ENCODE results near the gene POT1.

POT1 gene

DNA sequence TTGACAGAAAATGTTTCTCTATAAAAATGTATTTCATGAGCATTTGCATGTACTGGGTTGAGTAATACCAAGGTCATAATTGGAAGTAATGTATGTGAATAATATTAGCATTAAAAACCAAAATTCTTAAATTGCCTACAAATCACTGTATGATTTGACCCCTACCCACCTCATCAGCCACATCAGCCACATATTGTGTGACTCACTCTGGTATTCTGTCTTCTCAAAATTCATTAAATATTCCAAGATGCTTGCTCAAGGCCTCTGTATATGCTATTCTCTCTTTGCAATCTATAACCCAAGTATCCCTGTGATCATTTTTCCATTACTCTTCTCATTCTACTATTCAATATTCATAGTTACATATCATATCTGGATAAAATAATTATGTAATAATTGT is 21.4 kb downstream of the POT1 start:
- DNase-seq: no peak

DNA sequence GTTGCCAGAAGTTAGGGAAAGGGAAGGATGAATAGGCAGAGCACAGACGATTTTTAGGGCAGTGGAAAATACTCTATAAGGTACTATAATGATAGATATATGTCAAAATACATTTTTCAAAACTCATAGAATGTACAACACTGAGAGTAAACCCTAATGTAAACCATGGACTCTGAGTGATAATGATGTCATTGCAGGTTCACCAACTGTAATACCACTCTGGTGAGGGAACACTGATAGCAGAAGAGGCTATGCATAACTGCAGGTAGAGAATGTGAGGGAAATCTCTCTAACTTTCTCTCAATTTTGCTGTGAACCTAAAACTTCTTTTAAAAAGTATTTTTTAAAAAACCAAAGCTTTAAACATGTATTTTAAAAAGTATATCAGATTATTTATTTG is 22.1 kb downstream of the POT1 start:
- no peak for DNase-seq

DNA sequence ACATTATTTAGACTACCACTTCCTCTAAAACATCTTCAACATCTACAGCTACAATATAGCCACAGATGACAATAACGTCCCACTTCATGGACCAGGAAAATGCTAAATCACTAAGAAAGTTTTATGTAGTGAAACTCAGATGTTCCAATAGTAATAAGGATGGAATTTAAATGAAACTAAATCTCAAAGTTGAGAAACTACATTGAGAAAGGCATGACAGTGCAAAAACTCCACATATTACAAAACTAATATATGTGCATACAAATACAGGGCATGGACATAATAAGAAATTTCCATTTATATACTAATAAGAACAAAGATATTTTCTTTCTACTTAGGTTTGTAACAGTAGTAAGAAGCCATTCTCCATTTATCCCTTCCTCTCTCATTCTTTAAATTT is 31.1 kb downstream of the POT1 start:
- DNase-seq: no peak

GRCh38 chr7:124896001-124896400 is 33.6 kb downstream of the POT1 start:
- no peak for DNase-seq

DNA sequence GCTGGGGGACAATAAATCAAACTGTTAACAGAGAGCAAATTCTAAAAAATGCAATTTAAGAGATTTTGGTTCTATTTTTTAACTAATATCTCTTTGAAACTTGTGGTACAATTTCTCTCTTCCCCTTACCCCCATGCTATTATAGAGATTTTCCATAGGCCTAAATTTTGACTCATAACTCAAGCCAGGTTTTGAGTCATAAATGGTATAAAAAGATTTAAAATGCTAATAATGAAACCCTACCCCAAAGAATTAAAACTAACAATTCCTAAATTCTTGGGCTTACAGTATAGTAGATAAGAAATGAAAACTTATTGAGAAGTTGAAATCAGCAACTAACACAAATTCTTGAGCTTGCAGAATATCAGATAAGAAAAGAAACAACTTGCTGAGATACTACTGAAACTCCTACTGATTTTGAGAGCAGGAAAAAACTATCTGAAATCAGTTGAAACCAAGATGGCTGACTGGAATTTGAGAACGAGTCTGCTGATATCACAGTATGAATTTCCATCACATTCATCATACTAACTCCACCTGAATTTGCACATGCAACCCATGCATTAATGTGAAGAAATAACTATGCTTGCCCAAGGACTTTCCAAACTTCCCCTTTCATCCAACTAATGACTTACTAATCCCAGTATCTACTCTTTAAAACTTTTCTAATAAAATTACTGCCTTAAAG is 36.3 kb downstream of the POT1 start:
- DNase-seq: no peak

GRCh38 chr7:124887247-124887646 is 42.4 kb downstream of the POT1 start:
- DNase-seq: no peak

- no peak for DNase-seq
Measured at GRCh38 chr7:124881981-124882380, 47.6 kb downstream of the POT1 start.

GRCh38 chr7:124879771-124880170 is 49.9 kb downstream of the POT1 start:
- DNase-seq: no peak

DNA sequence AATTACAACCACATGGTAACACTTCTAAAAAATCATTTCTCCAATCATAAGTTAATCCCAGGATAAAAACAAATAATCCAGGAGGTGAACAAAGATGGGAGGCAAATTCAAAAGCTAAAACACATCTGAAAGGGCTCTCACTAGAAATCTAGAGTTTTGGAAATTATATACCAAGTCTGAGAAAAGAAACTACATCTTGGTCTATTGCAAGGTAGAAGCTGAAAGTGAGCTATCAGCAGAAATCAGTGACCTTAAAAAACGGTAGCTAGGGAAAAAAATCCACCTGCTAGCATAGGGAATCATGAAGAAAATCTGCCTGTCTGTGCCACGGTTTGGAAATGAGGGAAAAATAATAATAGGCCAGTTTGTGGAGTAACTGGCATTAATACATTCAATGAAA is 50.5 kb downstream of the POT1 start:
- DNase-seq: no peak

- DNase-seq: no peak
Measured at GRCh38 chr7:124874644-124875163, 54.9 kb downstream of the POT1 start.

DNA sequence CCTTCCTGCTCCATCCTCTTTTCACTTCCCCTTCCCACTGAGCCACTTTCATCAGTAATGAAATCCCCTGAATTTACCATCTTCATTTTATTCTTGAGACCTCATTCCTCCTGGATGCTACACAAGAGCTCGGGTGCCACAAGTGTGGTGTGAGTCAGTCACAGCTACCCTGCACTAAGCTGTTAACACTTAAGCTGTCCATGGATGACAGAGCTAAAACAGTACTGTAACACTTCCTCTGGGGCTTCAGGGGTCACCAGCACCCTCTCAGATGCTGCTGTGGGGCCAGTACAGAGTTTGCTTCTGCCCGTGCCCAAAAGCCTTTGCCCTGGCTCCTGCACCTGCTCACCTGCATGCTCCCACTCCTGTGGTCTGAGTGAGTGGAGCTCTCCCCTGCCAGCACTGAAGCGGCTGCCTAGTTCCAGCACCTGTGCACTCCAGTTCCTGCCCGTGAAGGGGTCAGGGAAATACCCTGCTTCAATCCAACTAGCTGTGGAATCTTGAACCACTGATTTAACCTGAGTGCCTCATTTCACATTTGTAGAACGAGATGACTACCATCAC is 71.9 kb downstream of the POT1 start:
- no peak for DNase-seq

DNA sequence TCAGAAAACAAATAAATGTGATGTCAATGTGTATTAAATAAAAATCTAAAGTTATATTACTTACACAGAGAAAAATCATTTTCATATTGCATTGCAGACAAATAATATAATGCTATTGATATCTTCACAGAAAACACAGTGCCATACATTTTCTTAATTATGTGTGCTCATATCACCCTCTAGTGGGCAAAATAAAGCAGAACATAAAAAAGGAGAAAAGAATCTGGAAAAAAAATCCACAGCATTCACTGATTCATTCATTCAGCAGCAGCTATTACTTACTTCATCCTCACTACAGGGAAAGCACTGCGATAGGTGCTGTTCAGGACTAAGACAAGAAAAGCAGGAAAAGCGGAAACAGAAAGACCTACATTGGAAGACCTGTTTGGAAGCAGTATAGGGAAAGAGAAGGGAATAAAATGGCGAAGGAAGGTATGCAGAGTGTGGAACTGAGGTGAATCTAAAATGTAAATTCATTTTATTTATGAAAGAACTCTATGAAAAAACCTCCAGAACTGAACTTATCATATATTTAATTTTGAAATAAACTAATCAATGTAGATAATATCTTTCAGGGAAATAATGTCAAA is 73.2 kb downstream of the POT1 start:
- DNase-seq: peak; percentile 60

DNA sequence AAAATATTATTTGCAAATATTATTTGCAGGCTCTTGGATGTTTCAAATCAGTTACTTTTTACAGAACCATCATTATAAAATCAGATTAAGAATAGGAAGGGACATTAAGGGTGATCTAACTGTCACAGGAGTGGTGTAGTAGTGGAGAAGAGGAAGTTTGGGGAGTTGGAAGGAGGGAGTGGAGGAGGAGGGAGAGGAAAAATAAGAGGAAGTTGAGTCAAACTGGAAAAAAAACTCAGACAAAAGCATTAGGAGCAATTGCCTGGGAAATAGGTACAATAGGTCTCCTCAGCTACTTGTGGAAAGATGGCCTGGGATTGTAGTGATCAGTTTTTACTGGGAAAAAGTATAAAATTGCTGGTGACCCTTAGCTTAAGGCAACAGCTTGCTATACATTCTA is 86.3 kb downstream of the POT1 start:
- DNase-seq: no peak

DNA sequence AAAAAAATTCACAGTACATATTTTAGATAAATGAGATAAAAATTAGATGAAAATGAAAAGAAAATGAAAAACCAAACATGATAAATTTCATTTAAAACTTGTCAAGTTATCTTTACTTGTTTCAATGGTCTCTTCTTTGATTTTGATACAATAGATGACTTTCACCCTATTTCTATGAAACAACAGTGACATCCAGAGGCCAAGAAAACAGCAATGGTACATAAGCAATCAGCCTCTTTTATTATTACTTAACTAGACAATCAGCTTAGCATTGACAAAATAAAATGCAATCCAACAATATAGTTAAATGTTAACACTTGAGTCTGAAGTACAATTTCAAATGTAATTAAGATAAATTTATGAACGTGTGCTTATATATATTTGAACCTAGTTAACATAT is 89.2 kb downstream of the POT1 start:
- no peak for DNase-seq

DNA sequence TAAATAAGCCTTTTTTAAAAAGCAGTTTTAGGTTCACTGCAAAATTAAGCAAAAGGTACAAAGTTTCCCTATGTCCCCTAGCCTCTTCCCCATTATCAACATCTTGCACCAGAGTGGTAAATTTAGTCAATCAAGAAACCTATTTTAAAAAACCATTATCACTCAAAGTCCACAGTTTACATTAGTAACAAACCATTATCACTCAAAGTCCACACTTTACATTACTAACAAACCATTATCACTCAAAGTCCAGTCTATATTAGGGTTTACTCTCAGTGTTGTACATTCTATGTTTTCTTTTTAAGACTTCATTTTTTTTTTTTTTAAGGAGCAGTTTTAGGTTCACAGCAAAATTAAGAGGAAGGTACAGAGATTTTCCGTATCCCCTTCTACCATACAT is 89.9 kb downstream of the POT1 start:
- no peak for DNase-seq

DNA sequence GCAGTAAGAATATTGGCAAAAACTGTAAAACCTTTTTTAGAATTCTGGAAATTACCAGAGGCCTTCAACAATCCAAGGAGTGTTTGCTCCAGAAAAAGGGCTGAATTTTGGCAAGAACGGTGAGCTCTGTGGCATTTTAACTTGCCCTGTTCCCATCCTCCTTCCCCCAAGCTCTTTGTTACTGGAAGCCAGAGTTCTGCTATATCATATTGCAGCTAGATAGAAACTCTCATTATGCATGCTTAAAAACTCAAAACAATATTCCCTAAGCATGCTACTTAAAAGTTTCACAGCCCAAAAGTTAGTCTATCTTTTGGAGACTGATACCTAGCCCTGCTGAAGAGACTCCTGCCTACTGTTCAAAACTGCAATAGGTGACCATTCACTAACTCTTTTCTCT is 93.5 kb downstream of the POT1 start:
- no peak for DNase-seq

- no peak for DNase-seq
Measured at GRCh38 chr7:124818807-124819206, 110.8 kb downstream of the POT1 start.

GRCh38 chr7:124813994-124814798 is 115.4 kb downstream of the POT1 start:
- no peak for DNase-seq

GRCh38 chr7:124812764-124813163 is 116.9 kb downstream of the POT1 start:
- no peak for DNase-seq

DNA sequence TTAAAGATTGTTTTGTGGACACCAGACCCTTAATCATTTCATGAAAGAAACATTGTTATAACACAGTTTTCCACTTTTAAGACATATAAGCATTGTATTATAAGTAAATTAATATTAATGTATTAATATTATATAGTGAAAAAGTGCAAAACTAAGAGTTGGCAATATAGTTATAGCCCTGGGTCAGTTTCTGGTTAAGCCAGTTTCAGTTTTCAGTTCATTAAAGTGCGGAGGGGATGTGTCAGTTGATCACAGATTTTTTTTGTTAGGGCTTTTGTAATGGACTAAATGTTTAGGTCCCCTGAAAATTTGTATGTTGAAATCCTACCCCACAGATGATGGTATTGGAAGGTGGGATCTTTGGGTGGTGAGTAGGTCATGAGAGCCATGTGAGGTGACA is 118.3 kb downstream of the POT1 start:
- no peak for DNase-seq

- DNase-seq: no peak
Measured at GRCh38 chr7:124810605-124811004, 119.0 kb downstream of the POT1 start.

DNA sequence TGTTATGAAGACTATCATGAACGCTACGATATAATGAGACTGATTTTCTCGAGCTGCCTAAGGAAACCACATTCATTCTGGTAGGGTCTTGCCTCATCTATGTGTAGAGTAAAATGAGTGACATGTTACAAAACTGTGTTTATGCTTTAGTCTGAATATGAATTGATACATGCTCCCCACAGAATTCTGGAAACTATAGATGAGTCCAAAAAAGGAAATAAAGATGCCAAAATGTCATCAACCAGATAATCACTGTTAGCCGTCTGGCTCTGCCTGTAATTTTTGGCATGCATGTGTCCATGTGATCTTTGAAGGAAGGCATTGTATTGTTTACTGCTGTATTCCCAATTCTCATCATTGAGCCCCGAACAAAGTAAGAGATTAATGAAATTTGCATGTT is 121.4 kb downstream of the POT1 start:
- no peak for DNase-seq

DNA sequence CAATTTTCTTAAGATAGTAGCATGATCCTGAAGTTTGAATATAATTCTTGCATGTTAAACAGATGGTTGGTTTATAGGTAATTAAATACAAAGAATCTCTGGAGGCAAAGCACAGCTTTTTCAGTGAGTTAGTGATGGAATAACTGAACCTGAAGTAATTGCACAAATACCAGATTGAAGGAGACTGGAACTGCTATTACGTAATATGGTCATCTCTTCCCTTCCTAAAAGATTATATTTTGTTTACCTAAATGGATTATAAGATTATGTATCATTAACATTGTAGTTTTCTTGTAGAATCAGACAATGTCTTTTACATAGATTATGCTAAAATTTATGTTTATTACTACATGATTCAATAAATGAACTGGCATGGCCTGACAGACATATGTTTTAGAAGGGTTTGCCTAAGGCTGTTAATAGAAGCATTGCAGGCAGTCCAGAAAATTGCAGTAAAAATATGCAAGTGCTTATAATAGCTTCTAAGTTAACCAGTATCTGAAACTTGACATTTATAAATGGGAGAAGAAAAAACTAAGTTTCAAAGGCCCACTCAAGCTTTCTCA is 128.2 kb downstream of the POT1 start:
- DNase-seq: no peak
